DMS79 treated with DMSO at 0.1 percent for 48 hours (cell line): ENCODE results near the gene TRIM10.

Experiments used
- DNase-seq: peaks from one replicate; lab custom pipeline; 2025; lab: John Stamatoyannopoulos, UW

TRIM10 gene, protein sequence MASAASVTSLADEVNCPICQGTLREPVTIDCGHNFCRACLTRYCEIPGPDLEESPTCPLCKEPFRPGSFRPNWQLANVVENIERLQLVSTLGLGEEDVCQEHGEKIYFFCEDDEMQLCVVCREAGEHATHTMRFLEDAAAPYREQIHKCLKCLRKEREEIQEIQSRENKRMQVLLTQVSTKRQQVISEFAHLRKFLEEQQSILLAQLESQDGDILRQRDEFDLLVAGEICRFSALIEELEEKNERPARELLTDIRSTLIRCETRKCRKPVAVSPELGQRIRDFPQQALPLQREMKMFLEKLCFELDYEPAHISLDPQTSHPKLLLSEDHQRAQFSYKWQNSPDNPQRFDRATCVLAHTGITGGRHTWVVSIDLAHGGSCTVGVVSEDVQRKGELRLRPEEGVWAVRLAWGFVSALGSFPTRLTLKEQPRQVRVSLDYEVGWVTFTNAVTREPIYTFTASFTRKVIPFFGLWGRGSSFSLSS

DNA sequence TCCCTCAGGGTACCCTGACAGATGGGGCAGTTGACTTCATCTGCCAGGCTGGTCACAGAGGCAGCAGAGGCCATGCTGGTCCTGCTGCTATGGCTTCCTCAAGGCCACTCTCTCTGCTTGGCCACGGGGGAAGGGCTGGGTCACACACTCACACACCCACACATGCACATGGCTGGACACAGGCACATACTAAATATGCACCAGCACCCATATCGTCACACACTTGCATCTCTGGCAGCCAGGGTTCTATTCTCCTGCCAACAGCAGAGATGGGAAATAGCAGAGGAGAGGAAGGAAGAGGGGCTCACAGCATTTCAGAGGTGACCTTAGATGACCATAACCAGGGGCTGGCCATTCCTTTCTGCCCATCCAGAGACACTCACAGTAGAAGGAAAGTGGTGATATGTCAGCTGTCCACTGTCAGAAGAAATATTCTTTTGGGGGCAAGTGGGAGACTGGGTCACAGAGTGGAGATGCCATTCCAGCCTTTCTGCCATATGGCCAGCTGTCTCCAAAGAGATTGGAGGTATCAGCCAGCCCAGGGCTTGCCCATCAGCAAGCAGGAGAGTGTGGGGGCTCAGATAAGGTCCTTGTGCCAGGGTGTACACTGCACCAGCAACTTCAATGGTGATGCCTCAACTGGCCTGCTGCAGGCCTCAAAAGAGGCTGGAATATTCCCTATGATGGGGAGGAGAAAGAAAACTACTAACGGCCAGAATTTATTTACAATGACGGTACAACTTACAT, at the start of gene TRIM10:
Gene TRIM10, minus strand, starts transcription at position 427 of the 747 bp plus-strand sequence. Its CDS starts 353 bp downstream, at position 74.
- no peak for DNase-seq

DNA sequence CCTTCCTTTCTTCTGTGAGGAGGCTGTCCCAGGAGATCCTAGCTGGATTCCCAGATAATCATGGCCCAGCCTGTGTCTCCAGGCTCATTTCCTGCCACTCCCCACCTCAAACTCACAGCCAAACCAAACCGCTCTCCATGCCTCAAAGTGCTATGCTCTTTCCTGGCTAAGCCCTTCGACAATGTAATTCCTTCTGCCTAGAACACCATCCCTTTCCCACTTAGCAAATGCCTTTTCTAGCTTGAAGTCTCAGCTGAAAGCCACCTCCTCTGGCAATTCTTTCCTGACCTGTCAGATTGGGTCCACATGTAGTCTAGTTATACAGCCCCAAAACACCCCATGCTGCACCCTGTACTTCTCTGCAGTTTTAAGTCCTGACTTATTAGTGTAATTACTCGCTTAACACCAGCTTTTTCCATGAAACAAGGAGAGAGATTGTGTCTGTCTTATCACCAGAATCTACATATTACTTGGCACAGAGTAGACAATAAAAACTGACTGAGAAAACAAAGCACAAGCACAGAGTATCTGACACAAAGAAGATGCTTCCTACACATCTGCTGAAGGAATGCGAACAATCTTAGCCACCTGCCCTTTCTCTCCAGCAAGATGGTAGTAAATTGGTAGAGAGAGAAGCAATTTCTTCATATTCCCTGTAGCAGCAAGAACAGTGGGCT, 46.7 kb upstream of the TRIM10 start:
- no peak for DNase-seq

DNA sequence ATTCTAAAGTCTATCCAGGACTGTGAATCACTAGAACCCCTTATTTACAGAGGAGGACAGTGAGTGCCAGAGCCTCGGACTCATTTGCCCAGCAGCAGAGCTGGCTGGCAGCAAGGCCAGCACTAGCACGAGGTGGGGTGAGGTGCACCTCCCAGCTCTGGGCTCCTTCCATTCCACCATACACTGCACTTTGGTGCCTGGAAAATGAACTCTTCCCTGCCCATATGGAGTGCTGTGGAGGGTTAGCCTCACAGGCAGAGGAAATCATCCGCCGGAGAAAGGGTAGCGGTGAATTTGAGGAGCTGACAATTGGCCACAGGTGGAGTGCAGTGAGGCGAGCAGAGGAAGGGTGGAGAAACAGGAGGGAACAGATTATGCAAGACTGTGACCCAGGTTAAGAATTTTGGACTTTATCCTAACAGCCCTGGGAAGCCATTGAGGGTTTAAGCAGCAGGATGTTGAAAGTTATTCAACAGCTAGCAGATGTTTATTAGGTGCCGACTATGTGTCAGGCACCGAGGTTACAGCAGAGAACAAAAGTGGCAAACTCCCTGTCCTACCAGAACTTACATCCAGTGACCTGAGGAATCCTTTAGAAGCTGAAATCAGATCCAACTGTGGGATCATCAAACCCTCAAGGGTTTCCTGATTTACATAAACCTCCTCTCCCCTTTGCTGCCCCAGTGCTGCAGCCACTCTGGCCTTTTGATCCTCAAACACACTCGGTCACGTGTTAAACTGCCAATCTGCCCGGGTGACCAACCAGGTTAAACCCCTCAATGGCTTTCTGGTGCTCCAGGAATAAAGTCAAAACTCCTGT, 46.0 kb upstream of the TRIM10 start:
- DNase-seq = no peak

- DNase-seq = no peak
Measured at GRCh38 chr6:30206152-30206551, 45.1 kb upstream of the TRIM10 start.

DNA sequence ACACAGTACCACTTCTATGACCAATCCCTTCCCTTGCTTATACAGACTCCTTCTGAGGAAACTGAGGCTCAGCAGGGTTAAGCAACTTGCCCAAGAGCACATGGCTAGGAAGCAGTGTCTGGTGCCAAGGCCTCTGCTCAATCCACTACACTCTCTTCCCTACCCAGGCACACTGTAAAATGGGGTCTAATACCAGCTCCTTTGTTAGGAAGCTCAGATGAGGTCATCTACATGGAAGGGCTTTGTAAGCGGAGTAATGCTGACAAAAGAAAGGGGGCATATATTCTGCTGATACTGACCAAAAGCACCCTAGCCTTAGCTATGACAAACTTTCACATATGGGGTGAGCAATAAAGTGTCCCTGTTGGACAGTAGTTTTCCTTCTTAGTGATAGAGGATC, 43.1 kb upstream of the TRIM10 start:
- DNase-seq = no peak

DNA sequence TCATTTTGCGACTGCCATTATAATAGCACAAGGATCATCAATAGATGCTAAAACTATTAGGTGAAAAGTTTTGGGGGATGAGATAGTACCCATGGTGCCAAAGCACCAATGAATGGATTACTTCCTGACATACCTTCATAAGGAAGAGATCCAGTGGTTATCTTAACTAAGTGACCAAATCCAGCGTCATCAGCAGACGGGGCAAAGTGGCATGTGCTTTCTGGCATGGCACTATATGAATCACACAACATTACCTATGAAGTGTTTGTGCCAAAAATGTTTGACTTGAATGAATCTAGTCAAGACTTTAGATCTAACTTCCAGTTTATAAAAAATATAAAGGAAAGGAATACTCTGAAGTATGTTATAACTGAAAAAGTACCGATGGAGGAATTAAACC, 41.4 kb upstream of the TRIM10 start:
- no peak for DNase-seq

DNA sequence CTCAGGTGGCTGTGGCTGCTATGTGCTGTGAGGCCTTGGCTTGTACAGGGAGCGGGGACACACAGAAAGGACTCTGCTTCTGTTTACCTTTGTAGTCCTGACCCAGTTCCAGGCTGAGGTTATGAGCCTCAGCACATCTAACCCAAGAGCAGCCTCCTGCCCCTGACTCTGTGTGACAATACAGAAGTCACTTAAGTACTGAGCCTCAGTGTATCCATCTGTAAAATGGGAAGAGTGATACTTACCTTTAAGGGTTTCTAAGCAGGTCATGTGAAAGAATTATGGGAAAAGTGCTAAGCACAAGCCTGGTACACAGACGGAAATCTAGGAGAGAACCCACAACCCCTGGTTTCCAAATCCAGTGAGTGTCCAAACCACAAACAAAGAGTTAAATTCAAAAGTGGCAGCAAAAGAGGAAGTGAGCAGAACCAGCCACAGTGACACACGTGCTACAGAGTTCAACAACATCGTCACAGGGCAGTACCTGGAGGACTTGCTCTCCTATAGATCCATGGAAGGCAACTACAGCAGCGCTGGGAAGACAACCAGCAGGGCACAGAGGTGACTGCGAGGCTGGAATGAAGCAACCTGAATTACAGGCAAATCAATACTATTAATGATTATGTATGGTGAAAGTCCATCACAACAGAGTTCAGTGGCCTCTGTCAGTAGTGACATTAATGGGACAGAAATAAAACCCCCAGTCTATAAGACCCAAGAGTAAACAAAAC, 39.7 kb upstream of the TRIM10 start:
- DNase-seq = no peak

GRCh38 chr6:30198166-30199084, 37.4 kb upstream of the TRIM10 start:
- DNase-seq = no peak

DNA sequence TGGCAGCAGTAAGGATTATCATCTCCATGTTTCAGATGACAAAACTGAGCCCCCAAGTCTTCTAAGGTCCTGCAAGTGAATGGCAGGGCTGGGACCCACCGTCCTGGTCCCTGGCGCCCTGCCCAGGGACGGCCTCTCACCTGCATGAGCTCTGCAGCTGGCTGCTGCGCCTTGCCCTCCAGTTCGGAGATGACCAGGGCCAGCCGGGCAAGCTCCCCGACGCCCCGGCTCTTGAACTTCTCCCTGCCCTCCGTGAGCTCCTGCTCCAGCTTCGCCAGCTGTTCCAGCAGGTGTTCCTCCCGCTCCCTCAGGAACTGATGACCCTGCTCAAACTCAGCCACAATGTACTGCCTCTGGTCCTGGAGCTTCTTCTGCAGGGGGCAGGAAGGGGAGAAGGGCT, 35.4 kb upstream of the TRIM10 start:
- no peak for DNase-seq

DNA sequence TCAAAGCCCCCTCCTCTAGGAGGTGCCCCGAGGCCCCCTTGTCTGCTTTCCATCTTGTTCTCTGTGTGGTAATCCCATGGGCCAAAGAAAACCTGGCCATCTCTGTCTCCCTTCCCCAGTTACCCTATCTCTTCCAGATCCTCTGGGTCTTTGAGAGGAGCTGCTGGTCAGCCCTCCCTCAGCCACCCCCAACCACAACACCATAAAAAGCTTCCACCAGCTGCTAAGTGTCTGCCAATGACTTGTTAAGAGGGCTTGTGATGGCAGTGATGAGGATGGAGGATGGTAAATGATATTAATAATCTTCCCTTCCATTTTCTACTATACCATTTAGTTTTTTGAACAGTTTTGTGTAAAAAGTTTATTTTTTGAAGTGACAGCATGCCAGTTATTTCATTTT, 34.9 kb upstream of the TRIM10 start:
- no peak for DNase-seq

GRCh38 chr6:30194797-30195690, 34.0 kb upstream of the TRIM10 start:
- no peak for DNase-seq

- DNase-seq = no peak
Measured at GRCh38 chr6:30192076-30192475, 31.1 kb upstream of the TRIM10 start.

- no peak for DNase-seq
Measured at GRCh38 chr6:30188541-30188940, 27.5 kb upstream of the TRIM10 start.

DNA sequence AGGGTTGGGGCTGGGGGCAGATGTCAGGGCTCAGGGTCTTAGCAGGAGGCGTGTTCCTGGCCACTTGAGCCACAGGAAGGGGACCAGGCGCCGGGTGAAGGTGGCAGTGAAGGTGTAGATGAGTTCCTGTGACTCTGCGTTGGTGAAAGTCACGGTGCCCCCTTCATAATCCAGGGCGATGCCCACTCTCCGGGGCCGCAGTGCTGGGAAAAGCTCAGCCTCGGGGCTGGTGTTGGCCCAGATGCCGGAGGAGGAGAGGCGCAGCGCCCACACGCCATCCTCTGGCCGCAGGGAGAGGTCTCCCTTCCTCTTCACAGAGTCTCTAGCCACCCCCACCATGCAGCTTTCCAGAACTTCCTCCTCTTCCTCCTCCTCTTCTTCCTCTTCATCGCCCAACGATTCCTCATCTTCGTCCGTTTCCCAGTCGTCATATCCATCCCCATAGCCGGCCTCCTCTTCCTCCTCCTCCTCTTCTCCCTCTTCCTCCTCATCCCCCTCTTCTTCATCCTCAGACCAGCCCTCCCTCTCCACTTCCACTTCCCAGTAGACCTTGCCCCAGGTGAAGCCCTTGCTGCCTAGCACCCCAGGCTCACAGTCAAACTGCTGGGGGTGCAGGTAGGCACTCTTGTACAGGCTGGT, 25.0 kb upstream of the TRIM10 start:
- DNase-seq = no peak

DNA sequence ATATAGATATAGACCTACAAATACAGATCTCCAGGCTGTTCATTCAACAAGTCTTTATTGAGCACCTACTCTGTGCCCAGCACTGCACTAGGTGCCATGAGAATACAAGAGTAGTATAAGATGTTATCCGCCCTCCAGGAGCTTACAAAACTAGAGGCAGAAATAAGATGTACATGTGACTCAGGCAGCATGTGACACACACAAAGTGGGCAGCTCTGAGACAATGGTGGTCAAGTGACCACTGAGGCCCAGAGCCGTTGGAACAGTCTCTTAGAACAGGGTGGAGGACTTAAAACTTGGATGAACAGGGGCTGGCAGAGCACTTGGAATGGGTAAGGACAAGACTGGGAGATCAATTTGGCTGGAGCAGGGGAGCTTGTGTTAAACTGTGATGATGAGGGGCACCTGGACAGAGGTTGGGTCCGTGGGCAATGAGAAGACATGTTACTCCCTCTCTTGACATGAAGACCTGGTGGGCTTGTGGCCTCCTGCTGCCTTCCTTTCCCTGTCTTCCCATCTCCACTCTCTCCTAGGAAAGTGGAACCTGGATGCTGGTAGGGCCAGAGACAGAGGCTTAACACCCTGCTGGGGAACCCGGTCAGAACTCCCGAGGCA, 23.5 kb upstream of the TRIM10 start:
- DNase-seq = no peak

GRCh38 chr6:30180145-30180544, 19.1 kb upstream of the TRIM10 start:
- no peak for DNase-seq

DNA sequence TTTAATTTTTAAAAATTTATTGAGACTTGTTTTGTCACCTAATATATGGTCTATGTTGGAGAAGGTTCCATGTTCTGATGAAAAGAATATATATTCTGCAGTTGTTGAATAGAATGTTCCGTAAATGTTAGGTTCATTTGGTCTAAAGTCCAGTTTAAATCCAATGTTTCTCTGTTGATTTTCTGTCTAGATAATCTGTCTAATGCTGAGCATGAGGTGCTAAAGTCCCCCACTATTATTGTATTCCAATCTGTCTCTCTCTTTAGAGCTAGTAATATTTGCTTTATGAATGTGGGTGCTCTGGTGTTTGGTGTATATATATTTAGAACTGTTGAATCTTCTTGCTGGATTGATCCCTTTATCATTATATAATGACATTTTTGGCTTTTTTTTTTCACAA, 17.8 kb upstream of the TRIM10 start:
- DNase-seq = no peak

DNA sequence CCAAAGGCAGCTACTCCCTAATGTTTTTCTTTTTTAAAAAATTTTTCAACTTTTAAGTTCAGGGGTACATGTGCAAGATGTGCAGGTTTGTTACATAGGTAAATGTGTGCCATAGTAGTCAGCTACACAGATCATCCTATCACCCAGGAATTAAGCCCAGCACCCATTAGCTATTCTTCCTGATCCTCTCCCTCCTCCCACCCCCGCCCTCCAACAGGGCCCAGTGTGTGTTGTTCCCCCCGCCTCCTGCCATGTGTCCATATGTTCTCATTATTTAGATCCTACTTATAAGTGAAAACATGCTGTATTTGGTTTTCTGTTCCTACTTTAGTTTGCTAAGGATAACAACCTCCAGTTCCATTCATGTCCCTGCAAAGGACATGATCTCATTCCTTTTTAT, 14.8 kb upstream of the TRIM10 start:
- DNase-seq = no peak
